Measurements from ENCODE around the gene CNNM1. TPM values are rescaled to one million over a fixed set of nuclear protein-coding genes. Genes with fewer than 3 reads are reported as not detected.

Gene CNNM1
- total RNA-seq, 1 donor from 2014 or later: 2.0 TPM

DNA sequence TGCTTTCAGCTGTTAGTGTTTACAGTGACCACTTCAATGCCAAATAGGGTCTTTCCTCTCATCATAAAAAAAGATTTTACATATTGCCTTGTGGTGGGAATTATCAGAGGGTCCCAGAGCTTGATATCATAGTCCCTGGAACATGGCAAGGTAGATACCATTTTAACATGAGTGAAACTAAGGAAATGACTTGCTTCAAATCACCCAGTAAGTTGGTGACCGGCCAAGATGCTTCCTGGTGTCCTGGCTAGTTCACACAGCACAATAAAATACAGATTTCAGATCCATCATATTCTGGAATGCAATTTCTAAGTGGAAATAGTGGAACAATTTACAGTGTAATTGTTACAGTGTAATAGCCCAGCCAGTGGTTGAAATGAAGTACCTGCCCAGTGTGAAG is 36.6 kb downstream of the CNNM1 start:
- TF ChIP-seq, protein P1, sequence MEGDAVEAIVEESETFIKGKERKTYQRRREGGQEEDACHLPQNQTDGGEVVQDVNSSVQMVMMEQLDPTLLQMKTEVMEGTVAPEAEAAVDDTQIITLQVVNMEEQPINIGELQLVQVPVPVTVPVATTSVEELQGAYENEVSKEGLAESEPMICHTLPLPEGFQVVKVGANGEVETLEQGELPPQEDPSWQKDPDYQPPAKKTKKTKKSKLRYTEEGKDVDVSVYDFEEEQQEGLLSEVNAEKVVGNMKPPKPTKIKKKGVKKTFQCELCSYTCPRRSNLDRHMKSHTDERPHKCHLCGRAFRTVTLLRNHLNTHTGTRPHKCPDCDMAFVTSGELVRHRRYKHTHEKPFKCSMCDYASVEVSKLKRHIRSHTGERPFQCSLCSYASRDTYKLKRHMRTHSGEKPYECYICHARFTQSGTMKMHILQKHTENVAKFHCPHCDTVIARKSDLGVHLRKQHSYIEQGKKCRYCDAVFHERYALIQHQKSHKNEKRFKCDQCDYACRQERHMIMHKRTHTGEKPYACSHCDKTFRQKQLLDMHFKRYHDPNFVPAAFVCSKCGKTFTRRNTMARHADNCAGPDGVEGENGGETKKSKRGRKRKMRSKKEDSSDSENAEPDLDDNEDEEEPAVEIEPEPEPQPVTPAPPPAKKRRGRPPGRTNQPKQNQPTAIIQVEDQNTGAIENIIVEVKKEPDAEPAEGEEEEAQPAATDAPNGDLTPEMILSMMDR (conservative IDR thresholded peaks at IDR 0.05): no peak
- peaks cover 13% of the 10 kb centered on the region for H3K27me3 Mint-ChIP-seq
- H3K9me3 Mint-ChIP-seq: no peaks in the 10 kb centered on the region
- no peak for DNase-seq (ENCODE audit: extremely low spot score, unreplicated experiment)
- H3K4me1 Mint-ChIP-seq (ENCODE audit: unreplicated experiment): peaks cover 5% of the 10 kb centered on the region
- no peak overlapping the region for H3K27ac Mint-ChIP-seq
- no peak overlapping the region for H3K4me3 Mint-ChIP-seq
- H3K36me3 Mint-ChIP-seq: no peaks in the 10 kb centered on the region

- TF ChIP-seq, protein P1 (conservative IDR thresholded peaks at IDR 0.05): no peak
- no peaks in the 10 kb centered on the region for H3K9me3 Mint-ChIP-seq
- peaks cover 5% of the 10 kb centered on the region for H3K4me1 Mint-ChIP-seq (ENCODE audit: unreplicated experiment)
- no peak for DNase-seq (ENCODE audit: extremely low spot score, unreplicated experiment)
- H3K4me3 Mint-ChIP-seq: no peak overlapping the region
- no peak overlapping the region for H3K27ac Mint-ChIP-seq
- H3K27me3 Mint-ChIP-seq: peaks cover 20% of the 10 kb centered on the region
- H3K36me3 Mint-ChIP-seq: no peaks in the 10 kb centered on the region
Observed at GRCh38 chr10:99366666-99367065, 37.5 kb downstream of the CNNM1 start.

DNA sequence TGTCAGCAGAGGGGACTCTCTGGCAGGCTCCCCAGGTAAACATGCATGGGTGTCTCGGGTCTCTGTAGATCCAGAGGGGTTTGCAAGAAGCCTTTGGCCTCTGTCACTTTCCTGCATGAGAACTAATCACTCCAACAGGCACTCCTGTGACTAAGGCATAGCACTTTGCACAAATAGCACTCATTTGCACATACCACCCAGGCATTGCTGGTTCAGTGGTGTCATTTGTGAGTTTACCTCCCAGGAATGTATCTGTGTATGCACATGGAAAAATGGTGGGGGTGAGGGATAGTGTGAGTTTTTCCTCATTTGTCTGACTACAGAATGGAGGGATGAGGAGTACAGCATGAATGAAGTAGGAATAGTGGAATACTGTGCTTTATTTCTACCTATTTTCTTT is 39.5 kb downstream of the CNNM1 start:
- Mint-ChIP-seq H3K27ac (no peak overlapping the region), H3K9me3 (no peaks in the 10 kb centered on the region), H3K4me1 (ENCODE audit: unreplicated experiment) (peaks cover 5% of the 10 kb centered on the region), H3K4me3 (no peak overlapping the region), H3K27me3 (peaks cover 32% of the 10 kb centered on the region), H3K36me3 (no peaks in the 10 kb centered on the region)
- DNase-seq (ENCODE audit: extremely low spot score, unreplicated experiment): no peak
- TF ChIP-seq, protein P1 (conservative IDR thresholded peaks at IDR 0.05): no peak

DNA sequence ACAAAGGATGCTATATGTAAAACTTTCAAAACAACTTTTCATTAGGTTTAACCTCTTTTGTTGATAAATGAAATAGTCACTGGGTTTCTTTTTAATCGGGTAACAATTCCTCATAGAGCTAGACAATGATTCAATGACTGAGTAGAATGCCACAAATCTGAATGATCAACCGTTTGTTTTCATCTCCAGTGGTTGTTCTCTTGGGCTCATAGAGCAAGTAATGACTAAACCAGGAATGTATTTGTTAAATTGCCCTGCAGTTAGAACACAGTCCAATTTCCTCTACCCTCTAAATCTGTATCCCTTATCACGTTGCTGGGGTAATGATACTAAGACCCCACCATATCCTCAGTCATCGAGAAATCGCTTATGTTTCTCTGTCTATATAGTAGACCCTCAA is 40.0 kb downstream of the CNNM1 start:
- TF ChIP-seq, protein P1 (conservative IDR thresholded peaks at IDR 0.05): no peak
- Mint-ChIP-seq H3K36me3 (no peaks in the 10 kb centered on the region), H3K27me3 (peaks cover 32% of the 10 kb centered on the region), H3K9me3 (no peaks in the 10 kb centered on the region), H3K27ac (no peak overlapping the region), H3K4me3 (no peak overlapping the region), H3K4me1 (ENCODE audit: unreplicated experiment) (peaks cover 5% of the 10 kb centered on the region)
- no peak for DNase-seq (ENCODE audit: extremely low spot score, unreplicated experiment)

GRCh38 chr10:99369551-99369950 is 40.4 kb downstream of the CNNM1 start:
- Mint-ChIP-seq H3K4me3 (no peak overlapping the region), H3K9me3 (no peaks in the 10 kb centered on the region), H3K4me1 (ENCODE audit: unreplicated experiment) (peaks cover 5% of the 10 kb centered on the region), H3K27ac (no peak overlapping the region), H3K27me3 (peaks cover 32% of the 10 kb centered on the region), H3K36me3 (no peaks in the 10 kb centered on the region)
- TF ChIP-seq, protein P1 (conservative IDR thresholded peaks at IDR 0.05): no peak
- DNase-seq (ENCODE audit: extremely low spot score, unreplicated experiment): no peak

DNA sequence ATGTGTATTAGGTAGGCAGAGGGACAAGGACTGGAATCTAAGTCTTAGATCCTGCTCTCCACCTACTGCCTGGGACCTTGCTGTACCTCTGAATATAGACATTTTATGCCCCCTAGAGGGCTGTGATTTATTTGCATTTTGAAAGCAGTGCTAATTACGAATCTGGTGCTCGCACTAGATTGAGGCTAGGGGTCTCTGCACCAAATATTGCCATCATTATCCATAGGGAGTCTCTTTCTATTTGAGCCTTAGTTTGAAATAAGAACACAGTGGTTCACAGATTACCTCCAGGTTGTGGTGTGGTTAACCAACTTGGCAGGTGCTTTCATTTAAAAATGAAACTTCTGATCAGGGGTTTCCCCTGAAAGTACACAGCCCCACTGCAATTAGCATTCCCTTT is 41.8 kb downstream of the CNNM1 start:
- H3K9me3 Mint-ChIP-seq: no peaks in the 10 kb centered on the region
- TF ChIP-seq, protein P1 (conservative IDR thresholded peaks at IDR 0.05): peak; percentile 66
- no peak overlapping the region for H3K27ac Mint-ChIP-seq
- no peak for DNase-seq (ENCODE audit: extremely low spot score, unreplicated experiment)
- no peak overlapping the region for H3K4me3 Mint-ChIP-seq
- peaks cover 35% of the 10 kb centered on the region for H3K27me3 Mint-ChIP-seq
- H3K36me3 Mint-ChIP-seq: no peaks in the 10 kb centered on the region
- peaks cover 13% of the 10 kb centered on the region for H3K4me1 Mint-ChIP-seq (ENCODE audit: unreplicated experiment)

Data from type B pancreatic cell (in vitro differentiated cells).